Measurements from ENCODE around the gene CREG1.
"Not testable (repeated sequence)": the region's sequence is repeated elsewhere in the genome, so short reads cannot be mapped to it uniquely, and the experiment has no call there.

Gene CREG1

DNA sequence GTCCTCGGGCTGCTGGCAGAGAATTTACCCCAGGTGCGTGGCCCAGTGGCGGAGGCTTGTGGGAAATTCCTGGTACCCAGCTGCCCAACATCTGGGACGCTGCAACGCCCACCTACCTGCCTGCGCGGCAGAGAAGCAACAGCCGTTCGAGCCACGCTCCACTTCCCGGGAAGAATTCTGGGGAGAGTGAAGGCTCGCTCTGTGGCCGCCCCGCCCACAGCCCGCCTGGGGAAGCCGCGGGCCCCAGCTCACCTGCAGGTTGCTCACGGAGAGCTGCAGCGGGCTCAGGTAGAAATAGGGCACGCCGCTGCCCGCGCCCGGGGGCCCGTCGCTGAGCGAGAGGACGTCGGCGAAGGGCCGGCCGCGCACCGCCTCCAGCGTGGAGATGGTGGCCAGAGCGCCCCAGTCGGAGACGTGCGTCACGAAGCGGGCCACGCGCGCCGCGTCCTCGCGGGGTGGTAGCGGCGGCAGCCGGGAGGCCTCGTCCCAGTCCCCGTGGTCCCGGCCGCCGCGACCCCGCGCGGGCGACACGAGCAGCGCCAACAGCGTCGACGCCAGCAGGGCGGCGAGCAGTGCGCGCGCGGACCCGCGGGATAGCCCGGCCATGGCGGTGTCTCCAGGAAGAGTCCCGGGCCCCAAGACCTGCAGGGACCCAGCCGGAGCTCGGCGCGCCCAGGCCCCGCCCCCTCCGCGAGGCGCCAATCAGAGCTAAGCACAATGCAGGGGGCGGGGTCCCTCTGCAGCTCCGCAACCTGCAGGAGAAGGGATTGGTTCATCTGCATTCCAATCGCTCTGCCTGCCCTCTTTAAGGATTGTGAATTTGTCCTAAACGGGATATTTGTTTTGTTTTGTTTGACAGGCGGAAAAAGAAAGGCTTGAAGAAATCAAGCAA lies at the start of gene CREG1:
TSS of gene CREG1 (minus strand) at position 627 of the 892 bp plus-strand sequence.
- peak; percentile 85 for DNase-seq (ENCODE audit: low spot score)

DNA sequence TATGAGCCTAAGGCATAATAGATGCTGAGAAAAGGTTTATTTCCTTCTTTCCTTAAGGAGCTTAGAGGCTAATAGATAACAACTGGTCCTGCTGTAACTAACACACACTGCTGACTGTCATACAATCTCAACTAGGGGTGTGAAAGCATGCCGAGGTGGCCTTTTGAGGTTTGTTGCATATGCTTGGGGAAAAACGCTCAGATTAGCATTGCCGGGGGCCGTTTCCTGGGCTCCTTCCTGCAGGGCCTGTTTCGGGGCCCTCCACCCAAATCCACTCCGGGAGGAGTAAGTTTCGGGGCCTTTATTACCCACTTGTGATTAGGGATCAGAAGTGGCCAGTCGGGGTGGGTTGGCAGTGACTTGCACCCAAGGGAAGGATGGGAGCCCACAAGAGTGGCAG lies 49.3 kb upstream of the CREG1 start:
- no peak for DNase-seq (ENCODE audit: low spot score)

- peak; percentile 32 for DNase-seq (ENCODE audit: low spot score)
Measured at GRCh38 chr1:167601442-167602383, 48.2 kb upstream of the CREG1 start.

- peak; percentile 65 for DNase-seq (ENCODE audit: low spot score)
Measured at GRCh38 chr1:167599957-167600581, 46.5 kb upstream of the CREG1 start.

GRCh38 chr1:167594822-167595221 lies 41.3 kb upstream of the CREG1 start:
- DNase-seq (ENCODE audit: low spot score) = no peak

DNA sequence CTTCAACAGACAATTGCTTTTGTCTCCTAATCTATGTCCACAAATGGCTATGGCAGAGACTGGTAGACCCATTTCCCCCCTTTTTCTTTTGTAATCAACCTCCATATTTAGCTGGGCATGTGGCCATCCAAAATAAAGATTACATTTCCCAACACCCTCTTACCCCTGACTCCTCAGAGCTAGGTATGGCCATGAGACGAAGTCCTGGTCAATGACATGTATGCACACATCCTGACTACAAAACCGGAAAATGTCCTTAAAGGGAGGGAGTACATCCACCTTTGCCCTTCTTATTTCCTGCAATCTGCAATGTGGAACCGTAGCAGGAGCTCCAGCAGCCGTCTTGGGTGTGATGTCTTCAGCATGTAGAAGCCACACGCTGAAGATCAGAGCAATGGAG lies 40.3 kb upstream of the CREG1 start:
- DNase-seq (ENCODE audit: low spot score) = no peak

DNA sequence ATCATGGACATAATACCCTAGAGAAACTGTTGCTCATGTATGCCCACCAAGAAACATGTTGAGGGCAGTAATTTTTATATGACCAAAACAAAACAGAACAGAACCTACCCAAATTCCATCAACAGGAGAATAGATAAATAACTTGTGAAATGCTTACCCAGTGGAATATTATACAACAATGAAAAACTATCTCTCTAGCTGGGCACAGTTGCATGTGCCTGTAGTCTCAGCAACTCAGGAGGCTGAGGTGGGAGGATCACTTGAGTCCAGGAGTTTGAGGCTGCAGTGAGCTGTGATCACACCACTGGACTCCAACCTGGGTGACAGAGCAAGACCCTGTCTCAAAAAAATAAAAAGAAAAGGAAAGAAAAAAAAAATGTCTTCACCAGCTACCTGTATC lies 38.9 kb upstream of the CREG1 start:
- no peak for DNase-seq (ENCODE audit: low spot score)

DNA sequence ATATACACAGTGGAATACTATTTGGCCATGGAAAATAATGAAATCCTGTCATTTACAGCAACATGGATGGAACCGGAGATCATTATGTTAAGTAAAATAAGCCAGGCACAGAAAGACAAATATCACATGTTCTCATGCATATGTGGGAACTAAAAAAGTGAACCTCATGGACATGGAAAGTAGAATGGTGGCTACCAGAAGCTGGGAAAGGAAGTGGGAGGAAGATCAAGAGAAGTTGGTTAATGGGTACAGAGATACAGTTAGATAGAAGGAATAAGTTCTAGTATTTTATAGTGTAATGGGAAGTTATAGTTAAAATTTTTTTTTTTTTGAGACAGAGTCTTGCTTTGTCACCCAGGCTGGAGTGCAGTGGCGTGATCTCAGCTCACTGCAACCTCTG lies 34.8 kb upstream of the CREG1 start:
- no peak for DNase-seq (ENCODE audit: low spot score)

DNA sequence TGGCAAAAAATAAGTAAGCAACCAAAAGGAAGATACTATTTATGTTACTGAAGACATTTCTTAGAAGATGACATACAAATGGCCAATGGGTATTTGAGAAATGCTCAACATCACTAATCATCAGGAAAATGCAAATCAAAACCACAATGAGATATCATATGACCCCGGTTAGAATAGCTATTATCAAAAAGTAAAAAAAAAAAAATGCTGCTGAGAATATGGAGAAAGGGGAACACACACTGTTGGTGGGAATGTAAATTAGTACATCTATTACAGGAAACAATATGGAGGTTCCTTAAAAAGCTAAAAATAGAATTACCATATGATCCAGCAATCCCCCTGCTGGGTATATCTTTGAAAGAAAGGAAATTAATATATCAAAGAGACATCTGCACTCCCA lies 34.3 kb upstream of the CREG1 start:
- DNase-seq (ENCODE audit: low spot score) = no peak

- DNase-seq (ENCODE audit: low spot score) = no peak
Measured at GRCh38 chr1:167587342-167587741, 33.8 kb upstream of the CREG1 start.

DNA sequence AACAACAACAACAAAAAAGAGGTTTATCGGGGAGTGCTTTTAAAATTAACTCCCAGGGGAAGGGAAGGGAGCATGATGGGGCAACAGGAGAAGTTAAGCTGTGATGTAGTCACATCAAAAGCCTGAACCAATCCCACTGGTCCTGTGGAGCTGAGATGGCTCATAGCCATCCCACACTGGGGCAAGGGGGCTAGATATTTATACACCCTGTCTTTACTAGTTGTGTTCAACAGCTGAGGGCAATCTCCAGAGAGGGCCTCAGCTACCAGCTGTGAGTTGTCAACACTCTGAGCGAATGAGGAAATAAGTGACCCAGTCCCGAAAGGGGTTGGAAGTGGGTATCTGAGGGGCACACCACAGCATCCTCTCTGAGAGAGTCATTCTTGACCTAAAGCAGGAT lies 31.0 kb upstream of the CREG1 start:
- no peak for DNase-seq (ENCODE audit: low spot score)

GRCh38 chr1:167582722-167583121 lies 29.2 kb upstream of the CREG1 start:
- DNase-seq (ENCODE audit: low spot score) = no peak

GRCh38 chr1:167582064-167582463 lies 28.5 kb upstream of the CREG1 start:
- no peak for DNase-seq (ENCODE audit: low spot score)

DNA sequence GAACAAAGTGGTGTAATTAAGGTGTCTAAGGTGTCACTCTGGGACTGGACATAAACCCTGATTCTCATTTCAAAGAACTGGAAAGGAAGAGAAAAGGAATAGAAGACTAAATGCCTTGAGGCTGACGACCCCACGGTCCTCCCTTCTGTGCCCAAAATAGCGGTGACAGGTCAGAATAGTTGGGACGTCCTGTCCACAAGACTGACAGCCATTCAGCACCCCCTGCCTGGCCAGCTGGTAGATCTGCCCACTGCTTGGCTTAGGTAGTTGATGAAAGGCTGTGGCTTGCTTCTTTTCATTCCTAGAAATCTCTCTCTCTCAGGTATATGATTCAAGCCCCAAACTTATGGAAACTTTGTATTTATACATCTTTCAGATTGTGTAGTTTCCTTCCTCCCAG lies 26.4 kb upstream of the CREG1 start:
- no peak for DNase-seq (ENCODE audit: low spot score)

- DNase-seq (ENCODE audit: low spot score) = no peak
Measured at GRCh38 chr1:167578939-167579521, 25.5 kb upstream of the CREG1 start.

DNA sequence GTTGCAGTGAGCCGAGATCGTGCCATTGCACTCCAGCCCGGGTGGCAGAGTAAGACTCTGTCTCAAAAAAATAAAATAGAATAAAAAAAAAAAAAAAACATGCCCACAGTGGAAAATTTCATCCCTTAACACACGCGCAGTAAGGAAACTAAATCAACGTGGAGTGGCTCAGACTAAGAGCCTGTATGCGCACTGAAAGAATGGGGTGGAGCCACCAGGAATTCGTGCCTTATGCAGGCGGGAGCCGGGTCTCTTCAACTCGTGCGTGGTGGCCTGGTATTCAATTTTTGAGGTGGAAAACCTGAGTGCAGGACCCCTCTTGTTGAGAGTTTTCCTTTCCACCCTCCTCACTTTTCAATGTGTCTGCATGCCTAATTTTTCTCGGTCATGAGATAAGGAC lies 22.1 kb upstream of the CREG1 start:
- DNase-seq (ENCODE audit: low spot score) = no peak

- no peak for DNase-seq (ENCODE audit: low spot score)
Measured at GRCh38 chr1:167573035-167573434, 19.5 kb upstream of the CREG1 start.

DNA sequence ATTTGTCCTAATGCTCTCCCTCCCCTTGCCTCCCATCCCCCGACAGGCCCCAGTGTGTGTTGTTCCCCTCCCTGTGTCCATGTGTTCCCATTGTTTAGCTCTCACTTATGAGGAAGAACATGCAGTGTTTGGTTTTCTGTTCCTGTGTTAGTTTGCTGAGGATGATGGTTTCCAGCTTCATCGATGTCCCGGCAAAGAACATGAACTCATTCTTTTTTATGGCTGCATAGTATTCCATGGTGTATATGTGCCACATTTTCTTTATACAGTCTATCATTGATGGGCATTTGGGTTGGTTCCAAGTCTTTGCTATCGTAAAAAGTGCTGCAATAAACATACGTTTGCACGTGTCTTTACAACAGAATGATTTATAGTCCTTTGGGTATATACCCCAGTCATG lies 17.1 kb upstream of the CREG1 start:
- not testable (repeated sequence) for DNase-seq (ENCODE audit: low spot score)

DNA sequence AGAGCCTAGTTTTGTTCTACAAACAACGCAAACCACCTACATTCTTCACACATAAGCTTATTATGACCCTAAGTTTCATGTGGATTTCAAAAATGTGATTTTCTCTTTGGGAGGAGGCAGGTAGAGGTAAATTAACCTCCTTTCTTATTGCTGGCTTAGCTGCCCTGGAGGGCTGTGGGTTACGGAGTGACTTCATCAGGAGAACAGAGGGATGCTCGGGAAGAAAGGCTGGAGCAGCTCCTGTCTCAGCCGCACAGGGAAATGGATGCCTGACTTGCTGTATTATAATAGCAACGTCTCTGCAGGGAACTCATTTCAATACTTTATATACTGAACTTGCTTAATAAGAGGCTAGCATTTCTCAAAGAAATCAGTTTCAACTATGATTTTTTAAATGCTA lies 14.1 kb upstream of the CREG1 start:
- DNase-seq (ENCODE audit: low spot score) = no peak

DNA sequence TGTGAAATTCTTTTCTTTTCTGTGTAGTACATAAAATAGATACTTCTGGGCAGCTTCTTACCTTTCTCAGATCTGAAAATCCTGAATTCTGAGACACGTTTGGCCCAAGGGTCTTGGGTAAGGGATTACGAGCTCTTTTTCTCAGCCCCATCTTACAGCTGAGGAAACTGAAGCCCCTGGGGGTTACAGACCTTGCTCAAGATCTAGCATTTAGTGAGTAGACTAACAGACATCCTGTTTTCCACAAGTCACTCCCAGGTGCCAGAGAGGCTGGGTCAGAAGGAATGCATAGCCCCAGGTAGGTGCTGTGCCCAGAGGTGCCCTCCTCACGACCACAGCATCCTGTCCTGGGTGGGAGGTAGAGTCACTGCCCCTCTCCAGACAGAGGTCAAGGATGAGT lies 13.2 kb upstream of the CREG1 start:
- DNase-seq (ENCODE audit: low spot score) = no peak

- DNase-seq (ENCODE audit: low spot score) = no peak
Measured at GRCh38 chr1:167565922-167566321, 12.4 kb upstream of the CREG1 start.

- no peak for DNase-seq (ENCODE audit: low spot score)
Measured at GRCh38 chr1:167564612-167565270, 11.2 kb upstream of the CREG1 start.
